SK-N-SH treated with all-trans-retinoic acid at 6 μM for 48 hours (cell line): ENCODE results near the gene MTUS2.

ENCODE experiments used
- ATAC-seq: fragments of 200-7000 bp; cut with Tn5 transposase; 3 replicates; pipeline ENCODE4 v1.9.1; 2020; ENCODE audit warnings: mild to moderate bottlenecking, moderate library complexity
- ARNTL ChIP-seq: fragments of 450-650 bp; formaldehyde crosslinking; IDR thresholded peaks from 2 replicates; pipeline ENCODE4 v1.5.0; 2020; ENCODE audit warnings: low read depth, mild to moderate bottlenecking, moderate library complexity, borderline replicate concordance
- BACH2 ChIP-seq: fragments of 250-450 bp; sonication (Bioruptor Pico); IDR thresholded peaks from 2 replicates; pipeline ENCODE4 v1.9.0; 2021; ENCODE audit warnings: mild to moderate bottlenecking, borderline replicate concordance
- CREB5 ChIP-seq: fragments of 250-450 bp; sonication (Bioruptor Pico); IDR thresholded peaks from 2 replicates; pipeline ENCODE4 v1.5.1; 2020; ENCODE audit warnings: low read depth, mild to moderate bottlenecking, moderate library complexity
- CSRNP3 ChIP-seq: fragments of 250-450 bp; sonication (Bioruptor Pico); IDR thresholded peaks from 2 replicates; pipeline ENCODE4 v1.5.1; 2021; ENCODE audit warnings: mild to moderate bottlenecking, moderate library complexity
- ESRRG ChIP-seq: fragments of 250-450 bp; sonication (Bioruptor Pico); IDR thresholded peaks from 2 replicates; pipeline ENCODE4 v1.6.1; 2021; ENCODE audit warnings: mild to moderate bottlenecking
- ISL1 ChIP-seq: fragments of 250-450 bp; sonication (Bioruptor Pico); IDR thresholded peaks from 2 replicates; pipeline ENCODE4 v2.1.2; 2022; ENCODE audit warnings: mild to moderate bottlenecking, moderate library complexity
- OSR1 ChIP-seq: fragments of 250-450 bp; sonication (Bioruptor Pico); IDR thresholded peaks from 2 replicates; pipeline ENCODE4 v1.8.0; 2022; ENCODE audit warnings: moderate library complexity, mild to moderate bottlenecking, inconsistent platforms
- PATZ1 ChIP-seq: fragments of 250-450 bp; sonication (Bioruptor Pico); IDR thresholded peaks from 2 replicates; pipeline ENCODE4 v1.8.0; 2020; ENCODE audit warnings: mild to moderate bottlenecking, moderate library complexity, borderline replicate concordance
- POU6F1 ChIP-seq: fragments of 250-450 bp; sonication (Bioruptor Pico); IDR thresholded peaks from 2 replicates; pipeline ENCODE4 v1.8.0; 2021; ENCODE audit warnings: low read depth, mild to moderate bottlenecking, moderate library complexity, borderline replicate concordance
- RARB ChIP-seq: fragments of 250-450 bp; sonication (Bioruptor Pico); IDR thresholded peaks from 2 replicates; pipeline ENCODE4 v1.8.0; 2021; ENCODE audit warnings: mild to moderate bottlenecking, moderate library complexity
- TCF4 ChIP-seq: fragments of 250-450 bp; sonication (Bioruptor Pico); IDR thresholded peaks from 2 replicates; pipeline ENCODE4 v1.8.0; 2021; ENCODE audit warnings: mild to moderate bottlenecking, moderate library complexity, borderline replicate concordance
- TSHZ2 ChIP-seq: fragments of 250-450 bp; sonication (Bioruptor Pico); IDR thresholded peaks from 2 replicates; pipeline ENCODE4 v1.5.0; 2020; ENCODE audit warnings: mild to moderate bottlenecking, moderate library complexity
- ZC3H10 ChIP-seq: fragments of 250-450 bp; sonication (Bioruptor Pico); IDR thresholded peaks from 2 replicates; pipeline ENCODE4 v1.5.1; 2021; ENCODE audit warnings: mild to moderate bottlenecking, moderate library complexity
- ZFP3 ChIP-seq: fragments of 250-450 bp; sonication (Bioruptor Pico); IDR thresholded peaks from 2 replicates; pipeline ENCODE4 v1.5.0; 2020; ENCODE audit warnings: mild to moderate bottlenecking, moderate library complexity
- ZFP30 ChIP-seq: fragments of 450-650 bp; formaldehyde crosslinking; IDR thresholded peaks from 2 replicates; pipeline ENCODE4 v1.5.0; 2022; ENCODE audit warnings: mild to moderate bottlenecking, moderate library complexity
- ZNF565 ChIP-seq: fragments of 450-650 bp; formaldehyde crosslinking; conservative IDR thresholded peaks from 2 replicates; pipeline ENCODE4 v1.5.0; 2020; ENCODE audit warnings: low read depth, mild to moderate bottlenecking, moderate library complexity
- ZNF70 ChIP-seq: fragments of 450-650 bp; formaldehyde crosslinking; IDR thresholded peaks from 2 replicates; pipeline ENCODE4 v1.5.0; 2020; ENCODE audit warnings: mild to moderate bottlenecking, moderate library complexity
- ZNF8 ChIP-seq: fragments of 450-650 bp; formaldehyde crosslinking; IDR thresholded peaks from 2 replicates; pipeline ENCODE4 v1.5.0; 2020; ENCODE audit warnings: mild to moderate bottlenecking, moderate library complexity

MTUS2 gene

GRCh38 chr13:29524176-29524575, 704.0 kb downstream of the MTUS2 start (continued):
- TF ChIP-seq CSRNP3 (CRISPR knock-in tag): no peak

- TF ChIP-seq TCF4 (CRISPR knock-in tag): no peak
- no peak for TF ChIP-seq ZNF565 (CRISPR knock-in tag)
- TF ChIP-seq ZFP30 (CRISPR knock-in tag): no peak
Observed at GRCh38 chr13:29524641-29525040, 704.5 kb downstream of the MTUS2 start.

GRCh38 chr13:29525757-29526156, 705.6 kb downstream of the MTUS2 start:
- ATAC-seq: no peak
- TF ChIP-seq POU6F1 (CRISPR knock-in tag) (no peak), TCF4 (CRISPR knock-in tag) (no peak)
- TF ChIP-seq, all 23 proteins: peak for 0

More at GRCh38 chr13:29524641-29525040, 704.5 kb downstream of the MTUS2 start:
- no peak for ATAC-seq

- no peak for TF ChIP-seq ZC3H10
- TF ChIP-seq ZNF70 (CRISPR knock-in tag): no peak
- no peak for TF ChIP-seq TCF4 (CRISPR knock-in tag)
- TF ChIP-seq OSR1: no peak
- no peak for TF ChIP-seq POU6F1 (CRISPR knock-in tag)
- TF ChIP-seq CSRNP3 (CRISPR knock-in tag): no peak
Observed at GRCh38 chr13:29526741-29527140, 706.6 kb downstream of the MTUS2 start.

GRCh38 chr13:29527511-29527910, 707.4 kb downstream of the MTUS2 start:
- no peak for TF ChIP-seq ARNTL (CRISPR knock-in tag)
- TF ChIP-seq CSRNP3 (CRISPR knock-in tag): no peak
- TF ChIP-seq ZC3H10: no peak
- no peak for TF ChIP-seq TCF4 (CRISPR knock-in tag)
- TF ChIP-seq BACH2: no peak
- no peak for TF ChIP-seq ZNF565 (CRISPR knock-in tag)
- TF ChIP-seq OSR1: no peak
- TF ChIP-seq PATZ1: no peak
- TF ChIP-seq ZFP30 (CRISPR knock-in tag): no peak
- no peak for ATAC-seq

More at GRCh38 chr13:29526741-29527140, 706.6 kb downstream of the MTUS2 start:
- ATAC-seq: no peak

GRCh38 chr13:29527916-29528315, 707.8 kb downstream of the MTUS2 start:
- ATAC-seq: no peak
- TF ChIP-seq TCF4 (CRISPR knock-in tag): no peak
- TF ChIP-seq ESRRG (CRISPR knock-in tag): no peak
- no peak for TF ChIP-seq TSHZ2 (CRISPR knock-in tag)
- TF ChIP-seq ZNF565 (CRISPR knock-in tag): no peak
- no peak for TF ChIP-seq ZNF8 (CRISPR knock-in tag)
- no peak for TF ChIP-seq ISL1
- TF ChIP-seq ARNTL (CRISPR knock-in tag): no peak
- TF ChIP-seq ZFP3 (CRISPR knock-in tag): no peak
- TF ChIP-seq CREB5: no peak
- TF ChIP-seq RARB (CRISPR knock-in tag): no peak
